Umbilical cord (tissue), 2 donors: ENCODE data around the gene ZNF213. TPM values are rescaled to one million over a fixed set of nuclear protein-coding genes. Genes with fewer than 3 reads are reported as not detected.

Experiments used
- DNase-seq: peaks from one replicate; pipeline ENCODE4 v3.0.0-alpha.2; 2015; ENCODE audit warnings: low spot score
- total RNA-seq: library from RNA; depleted of rRNA; stranded (reverse); fragments of >200 nt; gene quantifications from one replicate; pipeline ENCODE4 v1.2.3, GENCODE V29; 2014; ENCODE audit warnings: low replicate concordance; ENCODE audit not compliant: insufficient read depth

The ZNF213 gene
- total RNA-seq, 1 donor from 2014 or later, result 0.96 TPM

GRCh38 chr16:3101018-3101840, 33.6 kb upstream of the ZNF213 start:
- no peak for DNase-seq

DNA sequence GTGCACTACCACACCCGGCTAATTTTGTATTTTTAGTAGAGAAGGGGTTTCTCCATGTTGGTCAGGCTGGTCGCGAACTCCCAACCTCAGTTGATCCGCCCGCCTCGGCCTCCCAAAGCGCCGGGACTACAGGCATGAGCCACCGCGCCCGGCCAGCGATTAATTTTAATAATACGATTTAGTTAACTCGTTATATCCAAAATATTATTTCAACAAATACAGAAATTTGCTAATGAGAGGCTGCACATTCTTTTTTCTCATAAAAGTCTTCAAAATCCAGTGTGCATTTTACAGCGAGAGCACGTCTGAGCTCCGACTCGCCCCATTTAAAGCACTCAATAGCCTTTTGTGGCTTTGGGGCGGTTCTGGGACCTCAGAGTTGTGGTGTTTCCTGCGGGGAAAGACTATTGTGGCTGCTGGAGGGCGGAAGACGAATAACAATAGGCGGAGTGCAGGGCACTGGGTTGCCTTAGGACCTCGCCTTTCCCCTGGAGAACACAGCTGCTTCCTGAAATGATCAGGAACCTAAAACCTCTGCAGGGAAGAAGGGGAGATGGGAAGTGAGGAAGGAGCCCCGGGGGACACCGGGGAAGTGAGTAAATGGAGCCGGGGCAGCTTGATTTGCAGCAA, 32.9 kb upstream of the ZNF213 start:
- no peak for DNase-seq

DNA sequence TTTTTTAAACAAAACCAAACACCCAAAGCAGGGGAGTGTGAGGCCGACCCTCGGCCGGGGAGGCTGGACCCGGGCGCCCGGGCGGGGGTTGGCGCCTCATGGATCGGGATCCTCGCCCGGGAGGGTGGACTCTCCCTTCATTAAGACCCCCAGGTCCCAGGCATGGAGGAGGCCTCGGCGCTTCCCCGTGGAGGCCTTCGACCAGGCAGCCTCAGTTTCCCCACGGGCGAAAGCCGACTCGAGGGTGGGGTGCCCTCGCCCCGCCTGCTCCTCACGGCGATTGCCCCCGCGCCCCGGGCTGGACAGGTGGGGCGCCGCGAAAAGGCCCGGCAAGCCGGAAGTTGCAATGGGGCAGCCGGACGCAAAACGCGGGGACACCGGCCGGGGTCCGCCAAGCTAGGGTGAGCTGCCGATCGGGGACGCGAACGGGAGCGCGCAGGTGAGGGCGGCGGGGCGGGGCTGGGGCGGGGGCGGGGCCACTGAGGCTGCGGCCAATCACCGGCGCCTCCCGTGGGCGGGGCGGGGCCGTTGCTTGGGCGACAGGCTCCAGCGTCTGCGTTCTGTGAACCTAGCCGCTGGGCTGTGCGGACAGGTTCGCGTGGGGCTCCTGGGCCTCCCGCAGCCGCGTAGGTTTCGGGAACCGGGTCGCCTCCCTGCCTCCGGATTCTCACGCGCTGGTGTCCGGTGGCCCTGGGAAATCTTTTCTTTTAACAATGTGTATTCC, 28.5 kb upstream of the ZNF213 start:
- peak; percentile 89 for DNase-seq

DNA sequence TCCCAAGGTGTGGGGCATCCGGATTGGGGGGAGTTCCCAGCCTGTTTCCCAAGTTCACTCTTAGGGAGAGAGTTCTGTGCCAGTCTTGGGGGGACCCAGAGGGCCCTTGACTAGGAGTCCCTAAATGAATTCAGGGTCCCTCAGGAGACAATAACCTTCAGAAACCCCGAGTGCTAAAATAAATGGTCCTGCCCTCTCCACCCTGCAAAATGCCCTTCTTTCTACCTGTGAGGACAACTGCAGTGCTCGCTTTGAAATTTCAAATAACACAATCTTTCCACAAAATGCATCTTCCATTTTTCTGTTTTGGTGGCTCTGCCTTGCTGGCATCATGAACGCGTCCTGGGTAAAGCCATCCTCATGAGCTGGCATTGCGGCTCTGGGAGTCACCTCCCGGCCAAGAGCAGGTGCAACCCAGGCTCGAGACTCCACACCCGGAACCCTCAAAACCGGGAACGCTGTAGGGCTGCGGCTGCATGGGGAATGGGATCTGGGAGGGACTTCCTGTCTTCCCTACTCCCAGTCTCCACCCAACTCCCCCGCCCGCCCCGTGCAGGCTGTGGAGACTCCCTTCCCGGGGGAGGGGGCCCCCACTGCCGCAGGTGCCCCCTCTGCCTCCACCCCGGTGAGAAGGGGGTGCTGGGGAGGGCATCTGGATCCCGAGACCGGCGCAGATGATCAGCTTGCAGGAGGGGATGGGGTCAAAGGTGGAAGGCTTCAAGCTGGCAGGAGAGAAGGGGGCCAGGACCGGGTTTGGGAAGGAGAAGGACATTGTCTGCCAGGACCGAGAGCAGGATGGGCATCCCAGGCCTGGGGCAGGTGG, 22.6 kb upstream of the ZNF213 start, which contains the start of gene ZNF205:
Gene ZNF205, plus strand, starts transcription at position 529 of the 823 bp plus-strand sequence. CDS start 845 bp downstream, outside the sequence.
- DNase-seq, result peak; percentile 81

GRCh38 chr16:3112881-3113574, 21.8 kb upstream of the ZNF213 start:
- DNase-seq, result peak; percentile 61

DNA sequence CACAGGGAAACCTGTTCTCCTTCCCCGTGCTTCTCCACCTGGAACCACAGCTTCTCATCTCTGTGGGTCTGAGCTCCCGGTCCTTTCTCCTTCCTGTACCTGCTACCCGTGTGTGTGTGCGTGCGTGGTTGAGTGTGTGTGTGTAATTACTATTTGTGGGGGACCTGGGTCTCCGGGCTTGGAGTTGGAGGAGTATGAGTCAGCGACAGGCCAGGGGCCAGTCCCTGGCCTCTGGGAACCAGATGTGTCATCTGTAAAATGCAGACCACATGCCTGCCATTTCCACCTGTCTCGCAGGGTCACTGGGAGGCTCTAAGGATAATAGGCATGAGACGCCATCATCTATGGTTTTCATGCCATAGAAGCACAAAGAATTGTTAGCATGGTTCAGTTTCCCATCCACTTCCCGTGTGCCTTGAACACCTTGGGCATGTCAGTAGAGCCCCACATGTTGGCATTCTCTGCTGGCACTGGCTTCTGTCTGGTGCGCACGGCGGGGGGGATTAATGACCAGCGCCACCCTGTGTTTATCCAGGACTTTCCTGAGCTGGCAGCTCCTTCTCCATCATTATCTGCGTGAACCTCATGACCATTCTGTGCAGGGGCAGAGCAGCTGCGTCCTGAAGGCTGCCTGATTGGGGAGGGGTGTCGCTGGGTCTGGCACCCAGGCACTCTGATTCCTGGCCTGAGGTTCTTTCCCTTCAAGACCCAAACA, 20.9 kb upstream of the ZNF213 start:
- no peak for DNase-seq

GRCh38 chr16:3115003-3115402, 19.8 kb upstream of the ZNF213 start:
- DNase-seq, result no peak

DNA sequence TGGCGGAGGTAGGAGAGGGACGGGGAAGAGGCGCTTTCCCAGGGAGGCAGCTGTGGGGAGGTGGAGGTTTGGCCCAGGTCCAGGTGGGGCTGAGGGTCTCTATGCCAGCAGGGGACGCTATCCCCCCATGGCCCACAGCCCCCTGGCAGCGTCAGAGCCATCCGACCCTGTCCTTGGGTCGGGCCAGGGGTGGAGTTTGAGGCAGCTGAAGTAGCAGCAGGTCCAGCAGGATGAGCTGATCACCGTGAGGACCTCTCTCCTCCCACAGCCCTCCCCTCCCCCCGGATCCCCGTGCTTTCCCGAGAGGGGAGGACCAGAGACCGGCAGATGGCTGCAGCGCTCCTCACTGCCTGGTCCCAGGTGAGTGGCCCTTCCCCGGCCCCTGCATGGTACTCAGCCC, 19.3 kb upstream of the ZNF213 start:
- no peak for DNase-seq

GRCh38 chr16:3118204-3118790, 16.5 kb upstream of the ZNF213 start:
- DNase-seq, result no peak

GRCh38 chr16:3118846-3119245, 16.0 kb upstream of the ZNF213 start:
- no peak for DNase-seq

GRCh38 chr16:3119286-3119685, 15.5 kb upstream of the ZNF213 start:
- no peak for DNase-seq

- no peak for DNase-seq
Observed at GRCh38 chr16:3119701-3120408, 15.0 kb upstream of the ZNF213 start.

GRCh38 chr16:3120435-3120834, 14.4 kb upstream of the ZNF213 start:
- no peak for DNase-seq

- DNase-seq, result no peak
Observed at GRCh38 chr16:3121851-3122467, 12.9 kb upstream of the ZNF213 start.

DNA sequence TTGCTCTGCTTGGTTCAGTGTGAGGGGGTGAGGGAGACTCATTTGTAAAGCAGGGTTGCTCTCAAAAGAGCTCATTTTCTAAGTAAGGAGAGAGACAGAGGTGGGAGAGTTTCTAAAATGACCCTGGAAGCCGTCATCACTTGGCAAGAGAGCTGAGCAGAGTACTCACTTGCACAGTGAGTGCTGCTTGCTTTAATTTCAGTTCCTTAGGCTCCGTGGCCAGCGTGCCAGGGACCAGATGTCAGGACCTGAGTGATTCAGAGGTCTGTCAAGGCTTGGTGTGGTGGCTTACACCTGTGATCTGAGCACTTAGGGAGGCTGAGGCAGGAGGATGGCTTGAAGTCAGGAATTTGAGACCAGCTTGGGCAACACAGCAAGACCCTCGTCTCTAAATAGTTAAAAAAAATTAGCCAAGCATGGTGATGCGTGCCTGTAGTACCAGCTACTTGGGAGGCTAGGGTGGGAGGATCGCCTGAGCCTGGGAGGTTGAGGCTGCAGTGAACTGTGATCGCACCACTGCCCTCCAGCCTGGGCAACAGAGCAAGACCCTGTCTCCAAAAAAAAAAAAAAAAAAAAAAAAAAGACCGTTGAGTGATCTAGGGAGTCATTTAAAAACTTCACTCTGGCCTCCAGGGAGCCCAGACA, 11.8 kb upstream of the ZNF213 start:
- DNase-seq, result no peak

DNA sequence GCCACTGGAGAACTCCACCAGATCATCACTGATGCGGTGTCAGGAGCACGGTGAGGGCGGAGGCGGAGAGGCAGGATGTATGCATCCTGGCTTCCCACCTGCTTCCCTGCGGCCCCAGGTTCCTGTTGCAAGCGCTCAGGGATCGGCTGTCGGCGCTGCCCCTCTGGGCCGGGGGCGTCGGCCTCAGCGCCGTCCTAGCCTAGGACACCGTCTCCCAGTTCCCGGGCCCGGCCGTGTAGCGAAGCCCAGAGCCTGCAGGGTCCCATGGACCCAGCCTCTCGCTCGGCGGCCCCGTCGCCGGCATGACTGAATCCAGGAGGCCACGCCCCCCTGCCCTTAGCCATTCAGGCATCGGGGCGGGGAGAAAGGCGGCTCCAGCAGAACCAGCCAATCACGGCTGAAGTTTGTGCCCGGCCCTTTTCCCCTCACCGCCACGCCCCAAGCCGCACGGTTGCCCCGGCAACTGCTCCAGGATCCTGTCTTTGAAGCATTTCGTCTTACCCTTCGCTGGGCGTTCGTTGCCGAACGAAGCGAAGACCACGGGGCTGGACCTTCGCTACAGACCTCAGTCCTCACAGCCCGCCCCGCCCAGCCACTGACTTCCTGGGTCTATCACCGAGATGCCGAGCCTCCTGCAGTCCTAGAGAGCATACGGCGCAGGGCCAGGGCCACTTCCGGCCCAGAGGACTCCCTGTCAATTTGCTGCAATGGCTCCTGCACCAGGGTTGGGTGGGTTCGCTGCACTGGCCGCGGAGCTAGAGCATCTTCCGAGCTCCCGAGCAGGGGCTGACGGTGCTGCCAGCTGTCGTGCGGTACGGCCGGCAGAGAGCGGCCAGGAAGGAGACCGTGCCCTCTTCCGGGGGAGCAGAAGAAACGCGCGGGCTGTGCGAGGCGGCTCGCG, 10.6 kb upstream of the ZNF213 start:
- peak; percentile 99 for DNase-seq

DNA sequence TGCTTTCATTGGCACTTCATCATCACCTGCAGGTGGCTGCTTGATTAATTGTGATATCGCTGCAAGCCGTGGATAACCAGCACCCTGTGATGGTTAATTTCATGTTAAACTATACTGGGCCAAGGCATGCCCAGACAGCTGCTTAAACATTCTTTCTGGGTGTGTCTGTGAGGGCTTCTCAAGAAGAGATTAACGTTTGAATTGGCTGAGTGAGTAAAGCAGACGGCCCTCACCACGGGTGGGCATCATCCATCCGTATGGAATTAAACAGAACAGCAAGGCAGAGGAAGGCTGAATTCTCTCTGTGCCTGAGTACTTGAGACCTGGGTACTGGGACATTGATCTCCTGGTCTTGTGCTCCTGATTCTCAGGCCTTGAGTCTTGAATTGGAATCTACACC, 7.1 kb upstream of the ZNF213 start:
- no peak for DNase-seq
